SH-SY5Y (cell line): ENCODE results near the gene SIK2.

ENCODE experiments used
- GATA2 ChIP-seq: IDR thresholded peaks from 2 replicates; pipeline ENCODE4 v1.6.1; 2011; ENCODE audit warnings: mild to moderate bottlenecking, low read depth, low read length
- GATA3 ChIP-seq: IDR thresholded peaks from 2 replicates; pipeline ENCODE4 v1.6.1; 2011; ENCODE audit warnings: low read depth, mild to moderate bottlenecking, low read length, moderate library complexity

GRCh38 chr11:111726301-111726713 is 124.1 kb downstream of the SIK2 start:
- TF ChIP-seq GATA3 (no peak), GATA2 (no peak)
